B cell (primary cell): ENCODE results near the gene ZDHHC1. TPM values are rescaled to one million over a fixed set of nuclear protein-coding genes. Genes with fewer than 3 reads are reported as not detected.

Experiments used
- ATAC-seq: fragments of 200-7000 bp; cut with Tn5 transposase; one replicate; pipeline ENCODE4 v1.10.0; 2021; ENCODE audit warnings: low read depth, mild to moderate bottlenecking, moderate number of reproducible peaks, moderate library complexity
- CTCF ChIA-PET: fragments of 350-600 bp; sonication (Branson Sonifier 250); formaldehyde crosslinking; loops from one replicate; lab custom pipeline; 2021; ENCODE audit warnings: antibody characterized with exemption, inconsistent platforms; lab: Charles Lee
- POLR2A ChIA-PET: fragments of 350-600 bp; sonication (Branson Sonifier 250); formaldehyde crosslinking; loops from one replicate; lab custom pipeline; 2021; ENCODE audit warnings: antibody characterized with exemption; lab: Charles Lee
- DNase-seq: peaks from one replicate; pipeline ENCODE4 v3.0.0; 2013
- H2AFZ ChIP-seq: 2 replicates; pipeline ENCODE4 v1.6.1; 2012; ENCODE audit warnings: mild to moderate bottlenecking, low read depth, low read length; ENCODE audit not compliant: insufficient read depth, poor library complexity, severe bottlenecking
- H3K27ac ChIP-seq, 2 donors: 1 replicate in 1 of 2; 2 replicates in 1 of 2; pipeline ENCODE4 v1.5.1; 2012 to 2013; ENCODE audit warnings: low read length in 2 of 2, mild to moderate bottlenecking in 2 of 2, moderate library complexity in 1 of 2
- H3K27me3 ChIP-seq, 4 experiments: fragments of 200-600 bp in 1 of 4; sonication (generic) in 1 of 4; replicated peaks in 1 of 4; 1 replicate in 2 of 4; 2 replicates in 2 of 4; pipeline versions ENCODE4 v1.6.1 to v1.7.0; 2013 to 2016; ENCODE audit warnings: low read length in 3 of 4, mild to moderate bottlenecking in 2 of 4, mixed read lengths in 1 of 4, moderate library complexity in 1 of 4; ENCODE audit not compliant: insufficient read depth in 4 of 4, control insufficient read depth in 3 of 4; ENCODE audit errors: control extremely low read depth in 1 of 4
- H3K36me3 ChIP-seq, 2 experiments: replicated peaks in 1 of 2; 1 replicate in 1 of 2; 2 replicates in 1 of 2; pipeline versions ENCODE4 v1.6.1 to v1.7.1; 2013; ENCODE audit warnings: low read length in 1 of 2; ENCODE audit not compliant: insufficient read depth in 2 of 2, control insufficient read depth in 1 of 2; ENCODE audit errors: control extremely low read depth in 1 of 2, extremely low read depth in 1 of 2
- H3K4me1 ChIP-seq, 2 donors: fragments of 200-600 bp in 1 of 2; sonication (generic) in 1 of 2; 1 replicate in 1 of 2; 2 replicates in 1 of 2; pipeline versions ENCODE4 v1.5.1 to v1.6.1; 2013 to 2017; ENCODE audit warnings: low read length in 2 of 2; ENCODE audit not compliant: control insufficient read depth in 2 of 2, insufficient read depth in 2 of 2
- H3K4me2 ChIP-seq: replicated peaks from 2 replicates; pipeline ENCODE3; 2012; ENCODE audit warnings: mild to moderate bottlenecking, low read depth, low read length; ENCODE audit not compliant: poor library complexity, severe bottlenecking
- H3K4me3 ChIP-seq, 5 experiments: fragments of 200-600 bp in 1 of 5; sonication (generic) in 1 of 5; 1 replicate in 3 of 5; 2 replicates in 2 of 5; pipeline versions ENCODE4 v1.5.1 to v1.7.0; 2011 to 2016; ENCODE audit warnings: low read length in 4 of 5, mild to moderate bottlenecking in 4 of 5, low read depth in 2 of 5, control low read depth in 1 of 5, moderate library complexity in 1 of 5; ENCODE audit not compliant: insufficient read depth in 1 of 5; ENCODE audit errors: control extremely low read depth in 1 of 5, extremely low read depth in 1 of 5
- H3K79me2 ChIP-seq: fragments of 200-600 bp; sonication (generic); one replicate; pipeline ENCODE4 v1.6.0; 2016; ENCODE audit warnings: low read length; ENCODE audit not compliant: control insufficient read depth, insufficient read depth
- H3K9ac ChIP-seq: fragments of 200-600 bp; sonication (generic); 2 replicates; pipeline ENCODE4 v1.6.1; 2017; ENCODE audit warnings: mild to moderate bottlenecking, low read length, moderate library complexity
- H3K9me3 ChIP-seq, 3 donors: one replicate each; pipeline versions ENCODE4 v1.6.1 to v1.7.1; 2013; ENCODE audit warnings: low read length in 2 of 3; ENCODE audit not compliant: control insufficient read depth in 2 of 3, insufficient read depth in 1 of 3; ENCODE audit errors: control extremely low read depth in 1 of 3
- H4K20me1 ChIP-seq: 2 replicates; pipeline ENCODE4 v1.6.0; 2012; ENCODE audit warnings: mild to moderate bottlenecking, low read length; ENCODE audit not compliant: insufficient read depth, control insufficient read depth, poor library complexity, severe bottlenecking
- H3K27ac Mint-ChIP-seq: one replicate; pipeline ENCODE4 v1.8.0; 2021; ENCODE audit warnings: mixed read lengths
- H3K27me3 Mint-ChIP-seq: one replicate; pipeline ENCODE4 v1.8.0; 2021; ENCODE audit warnings: mixed read lengths
- H3K4me1 Mint-ChIP-seq: one replicate; pipeline ENCODE4 v1.8.0; 2021; ENCODE audit warnings: mixed read lengths
- H3K4me3 Mint-ChIP-seq: one replicate; pipeline ENCODE4 v1.8.0; 2021; ENCODE audit warnings: mixed read lengths
- H3K9me3 Mint-ChIP-seq: one replicate; pipeline ENCODE4 v1.8.0; 2022; ENCODE audit warnings: mixed read lengths; ENCODE audit not compliant: insufficient read depth
- CTCF ChIP-seq: fragments of 200-600 bp; IDR thresholded peaks from one replicate; pipeline ENCODE4 v1.8.0; 2022; ENCODE audit warnings: antibody characterized with exemption, mild to moderate bottlenecking
- EZH2 ChIP-seq: IDR thresholded peaks from 2 replicates; pipeline ENCODE4 v1.6.1; 2012; ENCODE audit warnings: borderline replicate concordance, low read depth, mild to moderate bottlenecking, moderate library complexity, low read length; ENCODE audit not compliant: insufficient read depth, poor library complexity, severe bottlenecking
- WGBS: methylation state at CpG from one replicate; pipeline ENCODE4 v1.1.5; 2013; ENCODE audit warnings: missing lambda C conversion rate; ENCODE audit not compliant: insufficient coverage; 5-methylcytosine and 5-hydroxymethylcytosine counted together
- intact Hi-C: fragments of 100-400 bp; cut with micrococcal nuclease; formaldehyde crosslinking; loops from one replicate; pipeline ENCODE4 v1.10.0; 2022
- polyA plus RNA-seq: library from polyadenylated mRNA; depleted of rRNA; stranded (reverse); fragments of >200 nt; gene quantifications from 2 replicates; pipeline ENCODE4 v1.2.3, GENCODE V29; 2012
- total RNA-seq, 2 donors: library from RNA; stranded (reverse); fragments of 120-200 nt in 1 of 2; gene quantifications; 1 replicate in 1 of 2; 2 replicates in 1 of 2; pipeline versions ENCODE4 v1.2.3 to v1.2.4, GENCODE V29; 2013 to 2022

Gene ZDHHC1
- total and polyA plus RNA-seq, 2 donors (not counting 1 experiment from before 2014, with no cell fraction given): 0.58 to 2.8 TPM

GRCh38 chr16:67444259-67445125, 28.2 kb upstream of the ZDHHC1 start:
- Histone ChIP-seq H3K4me1 (no peaks in the 10 kb centered on the region), H4K20me1 (peaks cover 71% of the 10 kb centered on the region), H3K27ac (no peak overlapping the region), H3K79me2 (peaks cover 11% of the 10 kb centered on the region), H3K27me3 (no peaks in the 10 kb centered on the region), H3K4me2 (no peak overlapping the region), H3K9ac (no peak overlapping the region), H3K9me3 (peaks cover 0 to 2% (median 0%) of the 10 kb centered on the region in 3 donors), H2AFZ (no peak overlapping the region), H3K4me3 (no peak overlapping the region), H3K36me3 (peaks cover 0 to 81% of the 10 kb centered on the region in 2 experiments)
- Mint-ChIP-seq H3K4me3 (no peak overlapping the region), H3K27ac (no peak overlapping the region), H3K27me3 (no peaks in the 10 kb centered on the region), H3K4me1 (no peaks in the 10 kb centered on the region), H3K9me3 (no peaks in the 10 kb centered on the region)
- WGBS: 93% methylated on average over 22 of the region's 22 CpGs
- ATAC-seq: no peak
- intact Hi-C loops: no loop called here
- DNase-seq: no peak
- TF ChIP-seq CTCF (no peak), EZH2 (no peak)
- ChIA-PET CTCF (interaction anchor here (3.8 kb wide), 1 partner anchor 17 kb away, joined by 19 read pairs; no protein-coding TSS in a partner anchor), POLR2A (no interaction called here)

DNA sequence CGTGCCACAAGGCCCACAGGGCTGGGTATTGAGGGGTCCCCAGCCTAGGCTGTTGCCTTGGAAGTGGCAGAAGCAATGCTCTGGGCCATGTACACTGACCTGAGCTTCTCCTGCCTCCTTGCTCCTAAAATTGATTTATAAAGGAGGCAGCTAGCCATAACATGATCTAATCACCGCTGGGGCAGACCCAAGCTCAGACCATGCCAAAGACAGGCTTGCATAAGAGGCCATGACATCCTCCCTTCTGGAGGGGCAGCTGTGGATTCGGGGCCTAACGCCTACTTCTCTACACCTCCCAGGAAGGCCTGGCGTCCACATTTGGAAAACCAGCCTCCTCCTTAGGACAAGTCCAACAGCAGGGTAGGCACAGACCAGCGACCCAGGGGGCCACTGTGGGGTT, 27.0 kb upstream of the ZDHHC1 start:
- DNase-seq (no peak), ATAC-seq (no peak)
- Mint-ChIP-seq H3K4me1 (no peaks in the 10 kb centered on the region), H3K27ac (no peak overlapping the region), H3K9me3 (no peaks in the 10 kb centered on the region), H3K27me3 (no peaks in the 10 kb centered on the region), H3K4me3 (no peak overlapping the region)
- Histone ChIP-seq H3K36me3 (peaks cover 0 to 82% of the 10 kb centered on the region in 2 experiments), H3K27ac (no peak overlapping the region), H2AFZ (no peak overlapping the region), H4K20me1 (peaks cover 64% of the 10 kb centered on the region), H3K79me2 (peaks cover 6% of the 10 kb centered on the region), H3K4me1 (no peaks in the 10 kb centered on the region), H3K9ac (no peak overlapping the region), H3K27me3 (no peaks in the 10 kb centered on the region), H3K4me3 (no peak overlapping the region), H3K4me2 (no peak overlapping the region), H3K9me3 (peaks cover 0 to 2% (median 0%) of the 10 kb centered on the region in 3 donors)
- POLR2A ChIA-PET: no interaction called here
- intact Hi-C loops: no loop called here
- CTCF ChIA-PET: interaction anchor here (0.5 to 3.8 kb wide), 2 partner anchors 15 to 530 kb away, joined by 3 to 19 read pairs; no protein-coding TSS in a partner anchor
- TF ChIP-seq CTCF (no peak), EZH2 (no peak)
- 100% methylated on average over 2 of the region's 6 CpGs for WGBS
